ENCODE measurements around the gene C14orf132.

- no peak for TF ChIP-seq POLR2A (IDR thresholded peaks at IDR 0.05; ENCODE audit: low read depth, low read length)
- TF ChIP-seq TAF1 (IDR thresholded peaks at IDR 0.05; ENCODE audit: low read depth, low read length): no peak
- TF ChIP-seq POLR2AphosphoS5 (IDR thresholded peaks at IDR 0.05; ENCODE audit: low read depth, low read length): no peak
- TF ChIP-seq PAX5 (IDR thresholded peaks at IDR 0.05; ENCODE audit: insufficient read depth, low read length, severe bottlenecking): no peak
- TF ChIP-seq POU2F2 (IDR thresholded peaks at IDR 0.05; ENCODE audit: low read depth, low read length): no peak
Observed at GRCh38 chr14:96106891-96107290, 67.7 kb downstream of the C14orf132 start.
